TTC549 (cell line): ENCODE measurements around the gene UBXN6.
A peak's percentile ranks its signal among the peaks of the same experiment; 100 is the strongest.

ENCODE experiments used
- FAIRE-seq: peaks from 2 replicates; lab custom pipeline; 2012; peaks lifted over from hg19 to GRCh38; lab: Jason Lieb, UNC

Gene UBXN6

DNA sequence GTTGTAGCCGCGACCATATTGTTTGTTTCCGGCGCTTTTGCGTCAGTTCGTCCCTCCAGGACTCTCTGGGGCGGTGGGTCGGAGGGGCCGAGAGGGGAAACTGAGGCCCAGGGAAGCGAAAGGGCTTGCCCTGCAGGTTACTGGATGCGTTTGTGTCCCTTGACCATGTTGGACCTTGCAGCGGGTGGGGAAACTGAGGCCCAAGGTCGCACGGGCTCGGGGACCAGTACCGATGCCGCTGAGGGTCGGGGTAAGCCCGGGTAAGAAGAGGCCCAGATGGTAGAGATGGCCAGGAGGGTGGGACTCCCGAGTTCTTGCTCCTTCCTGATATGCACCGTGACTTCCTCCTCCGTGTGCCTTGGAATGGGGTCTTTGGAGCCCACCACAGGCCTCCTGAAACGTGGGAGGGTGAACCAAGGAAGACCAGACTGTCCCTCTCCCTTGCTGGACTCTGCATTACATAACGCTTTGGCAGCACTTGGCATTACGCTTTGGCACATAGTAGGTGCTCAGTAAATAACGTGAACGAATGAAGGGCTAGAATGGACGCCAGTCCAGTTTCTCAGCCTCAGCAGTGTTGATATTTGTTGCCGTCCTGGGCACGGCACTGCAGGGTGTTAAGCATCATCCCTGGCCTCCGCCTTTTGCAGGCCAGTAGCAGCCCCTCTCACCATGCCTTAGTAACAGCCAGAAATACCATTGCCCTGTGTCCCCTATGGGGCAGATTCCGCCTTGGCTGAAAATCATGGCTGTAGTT, 54.4 kb downstream of the UBXN6 start:
- no peak for FAIRE-seq

- FAIRE-seq, result peak; percentile 95
Measured at GRCh38 chr19:4402171-4403004, 55.2 kb downstream of the UBXN6 start, which contains the start of gene CHAF1A. CHAF1A (plus strand) TSS chr19:4402640; CDS start chr19:4402763, 123 bp downstream.

GRCh38 chr19:4401769-4402170, 55.8 kb downstream of the UBXN6 start:
- FAIRE-seq, result no peak

GRCh38 chr19:4400135-4400936, 57.3 kb downstream of the UBXN6 start, which contains the start of gene SH3GL1:
SH3GL1 (minus strand) TSS chr19:4400547; CDS start chr19:4400368, 179 bp downstream.
- no peak for FAIRE-seq

DNA sequence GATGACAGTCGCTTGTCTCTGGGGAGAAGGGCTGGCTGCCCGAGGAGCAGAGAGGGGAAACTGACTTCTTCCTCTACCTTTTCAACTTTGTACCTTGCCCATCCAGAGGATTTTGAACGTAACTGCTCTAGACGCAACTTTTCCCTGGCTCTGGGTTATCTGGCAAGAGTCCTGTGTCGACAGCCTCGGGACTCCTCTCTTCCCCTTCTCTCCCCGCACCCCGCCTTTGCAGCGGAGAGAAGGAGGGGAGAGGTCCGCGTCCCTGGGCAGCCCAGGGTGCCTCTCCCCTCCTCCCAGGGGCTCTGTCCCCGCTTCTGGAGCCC, 57.8 kb downstream of the UBXN6 start:
- no peak for FAIRE-seq

GRCh38 chr19:4396949-4397783, 60.4 kb downstream of the UBXN6 start:
- FAIRE-seq, result no peak
